Psoas muscle (tissue), 8 donors: ENCODE measurements around the gene GRID1. TPM values are rescaled to one million over a fixed set of nuclear protein-coding genes. Genes with fewer than 3 reads are reported as not detected.

ENCODE experiments used
- ATAC-seq, 4 donors: fragments of 200-7000 bp; cut with Tn5 transposase; one replicate each; pipeline ENCODE4 v1.9.1; 2020; ENCODE audit warnings: moderate library complexity in 3 of 4, mild to moderate bottlenecking in 2 of 4
- DNase-seq, 2 donors: peaks; one replicate each; pipeline ENCODE4 v3.0.0-alpha.2; 2020
- H3K27ac ChIP-seq: fragments of 200-600 bp; one replicate; pipeline ENCODE4 v1.8.0; 2022
- H3K27me3 ChIP-seq, 3 donors: fragments of 200-600 bp in 1 of 3; one replicate each; pipeline versions ENCODE4 v1.6.1 to v1.8.0; 2013 to 2022; ENCODE audit warnings: low read length in 2 of 3, mild to moderate bottlenecking in 2 of 3, moderate library complexity in 1 of 3; ENCODE audit not compliant: insufficient read depth in 3 of 3
- H3K36me3 ChIP-seq, 2 donors: fragments of 200-600 bp in 1 of 2; one replicate each; pipeline versions ENCODE4 v1.6.1 to v1.8.0; 2013 to 2022; ENCODE audit warnings: low read depth in 1 of 2, mild to moderate bottlenecking in 1 of 2, moderate library complexity in 1 of 2; ENCODE audit not compliant: insufficient read depth in 1 of 2
- H3K4me1 ChIP-seq: fragments of 200-600 bp; one replicate; pipeline ENCODE4 v1.8.0; 2022
- H3K4me3 ChIP-seq: fragments of 200-600 bp; one replicate; pipeline ENCODE4 v1.8.0; 2022; ENCODE audit warnings: mild to moderate bottlenecking
- H3K9me3 ChIP-seq: fragments of 200-600 bp; one replicate; pipeline ENCODE4 v1.8.0; 2022
- CTCF ChIP-seq: fragments of 200-600 bp; IDR thresholded peaks from one replicate; pipeline ENCODE4 v1.8.0; 2022; ENCODE audit warnings: antibody characterized with exemption
- WGBS, 3 donors: extraction: QIAGEN DNeasy Blood & Tissue Kit; methylation state at CpG; one replicate each; pipeline versions ENCODE4 v1.1.6 to v1.1.7; 2013; 5-methylcytosine and 5-hydroxymethylcytosine counted together
- intact Hi-C, 2 donors: fragments of 100-400 bp; cut with DNase I; formaldehyde crosslinking; loops; one replicate each; pipeline versions ENCODE4 v1.11.0 to v1.14.2; 2022
- polyA plus RNA-seq, 3 donors: library from polyadenylated mRNA; stranded (reverse); fragments of 200-250 nt; gene quantifications; one replicate each; pipeline ENCODE4 v1.2.3, GENCODE V29; 2013
- total RNA-seq, 4 donors: library from RNA; stranded (reverse); fragmentation: NEBNext Ultra II Directional in 2 of 4; extraction: Animal tissue kit (Norgen Biotek cat#: 25700) in 2 of 4; gene quantifications; one replicate each; pipeline versions ENCODE4 v1.2.1 to v1.2.4, GENCODE V29; 2021 to 2023
- donor health status: healthy with polysubstance abuse.
- donor health status: DM: no; HTN: no; CAD: no; lungs with moderate emphysema.
- donor health status: Bipolar disorder and iron deficiency.
- donor health status: healthy.
- donor health status: DM: yes; HTN: yes; CAD: no.
- donor health status: DM: no; HTN: no; CAD: no.
- donor health status: DM: no; HTN: no; CAD: no.
- donor health status: DM: yes; HTN: yes; CAD: no.

The GRID1 gene
- total and polyA plus RNA-seq, 7 donors, result 0.17 to 0.56 (median 0.24) TPM

DNA sequence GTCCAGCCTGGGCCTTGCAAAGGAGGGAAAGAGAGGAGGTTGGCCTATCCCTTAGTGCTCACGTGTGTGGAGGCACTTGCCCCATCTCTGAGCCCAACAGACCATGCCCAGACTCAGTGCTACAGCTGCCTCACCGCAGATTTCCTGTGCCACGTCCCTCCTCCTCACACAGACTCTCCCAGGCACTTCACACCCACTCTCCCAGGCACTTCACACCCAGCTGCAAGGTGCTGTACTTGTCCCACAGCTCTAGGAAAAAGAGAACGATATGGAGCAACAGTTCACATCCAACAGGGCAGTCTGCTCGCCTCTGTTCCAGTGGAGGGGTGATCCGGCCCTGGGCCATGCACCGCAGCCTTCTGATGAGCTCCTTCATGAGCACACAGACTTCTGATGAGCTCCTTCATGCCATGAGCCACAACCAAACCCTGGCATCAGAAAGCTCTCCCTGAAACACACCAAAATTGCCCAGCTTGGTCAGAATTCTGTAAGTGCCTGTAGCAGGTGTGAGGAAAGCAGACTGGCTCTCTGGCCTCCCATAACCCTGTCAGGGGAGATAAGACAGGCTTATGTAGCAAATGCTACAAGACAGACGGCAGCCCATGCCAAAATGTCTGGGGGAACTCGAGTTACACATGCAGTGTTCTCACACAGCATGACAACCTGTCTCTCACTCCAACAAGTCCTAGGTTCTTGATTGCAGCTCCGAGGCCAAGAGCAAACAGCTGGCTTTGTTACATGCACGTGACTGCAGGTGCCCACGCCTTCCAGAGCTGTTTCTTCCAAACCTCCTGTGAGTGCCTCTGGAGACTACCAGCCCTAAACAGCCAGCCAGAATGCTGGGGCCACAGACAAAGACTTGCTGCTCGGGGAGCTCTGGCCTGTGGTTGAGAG is 348.5 kb downstream of the GRID1 start:
- WGBS, 3 donors, result 33 to 49% (median 36%) methylated on average over 13 of the region's 13 CpGs
- intact Hi-C loops, result no loop called here
- Histone ChIP-seq H3K4me3 (no peak overlapping the region), H3K27me3 (no peaks in the 10 kb centered on the region), H3K27ac (no peak overlapping the region), H3K36me3 (no peaks in the 10 kb centered on the region), H3K9me3 (no peaks in the 10 kb centered on the region), H3K4me1 (peaks cover 17% of the 10 kb centered on the region)
- DNase-seq, result no peak
- ATAC-seq, result peak; percentile 50 to 85 (median 59)
- no peak for TF ChIP-seq CTCF

DNA sequence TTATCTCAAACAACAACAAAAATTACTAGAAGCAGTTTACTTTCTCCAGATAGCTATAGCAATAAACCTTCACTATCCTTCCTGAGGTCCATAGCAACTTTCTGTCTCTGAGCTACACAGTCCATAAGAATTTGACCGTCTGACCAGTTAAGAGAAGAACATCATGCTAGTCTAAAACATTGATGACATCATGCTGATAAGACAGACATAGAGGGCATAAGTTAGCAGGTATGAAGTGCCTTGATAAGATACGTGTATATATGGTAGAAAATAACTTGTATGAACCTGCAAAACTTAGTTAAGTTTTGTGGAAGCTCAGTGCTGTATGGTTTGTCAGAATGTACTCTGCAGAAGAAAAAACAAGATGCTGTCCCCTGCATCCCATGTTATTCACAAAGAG is 353.0 kb downstream of the GRID1 start:
- no peak overlapping the region for H3K27ac ChIP-seq
- no peaks in the 10 kb centered on the region for H3K9me3 ChIP-seq
- H3K36me3 ChIP-seq, result no peaks in the 10 kb centered on the region
- ATAC-seq (no peak), DNase-seq (no peak)
- 81 to 89% (median 87%) methylated on average over 2 of the region's 2 CpGs for WGBS, 3 donors
- no peak for TF ChIP-seq CTCF
- H3K4me3 ChIP-seq, result no peak overlapping the region
- intact Hi-C loops, result no loop called here
- peaks cover 16% of the 10 kb centered on the region for H3K4me1 ChIP-seq
- no peaks in the 10 kb centered on the region for H3K27me3 ChIP-seq

- TF ChIP-seq CTCF, result no peak
- WGBS, 3 donors, result 67 to 75% (median 68%) methylated on average over 6 of the region's 6 CpGs
- DNase-seq (no peak), ATAC-seq (no peak)
- H3K9me3 ChIP-seq, result no peaks in the 10 kb centered on the region
- no peaks in the 10 kb centered on the region for H3K36me3 ChIP-seq
- no peak overlapping the region for H3K27ac ChIP-seq
- peaks cover 10% of the 10 kb centered on the region for H3K4me1 ChIP-seq
- H3K27me3 ChIP-seq, result no peaks in the 10 kb centered on the region
- intact Hi-C loops, result no loop called here
- no peak overlapping the region for H3K4me3 ChIP-seq
Observed at GRCh38 chr10:86007171-86007570, 359.4 kb downstream of the GRID1 start.

DNA sequence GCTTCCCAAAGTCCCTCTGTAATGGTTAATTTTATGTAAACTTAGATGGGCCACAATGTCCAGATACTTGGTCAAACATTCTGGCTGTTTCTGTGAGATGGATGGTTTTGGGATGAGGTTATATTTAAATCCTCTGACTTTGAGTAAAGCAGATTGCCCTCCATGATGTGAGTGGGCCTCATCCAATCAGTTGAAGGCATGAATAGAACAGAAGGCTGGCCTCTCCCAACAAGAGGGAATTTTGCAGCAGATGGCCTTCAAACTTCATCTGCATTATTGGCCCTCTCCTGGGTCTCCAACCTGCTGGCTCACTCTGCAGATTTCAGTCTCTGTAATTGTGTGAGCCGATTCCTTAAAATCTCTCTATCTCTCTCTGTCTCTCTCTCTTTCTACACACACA is 362.3 kb downstream of the GRID1 start:
- WGBS, 3 donors, result 41 to 47% (median 43%) methylated on average over 1 of the region's 1 CpG
- ATAC-seq (no peak), DNase-seq (no peak)
- Histone ChIP-seq H3K4me3 (no peak overlapping the region), H3K9me3 (no peaks in the 10 kb centered on the region), H3K4me1 (peaks cover 10% of the 10 kb centered on the region), H3K27ac (no peak overlapping the region), H3K27me3 (no peaks in the 10 kb centered on the region), H3K36me3 (no peaks in the 10 kb centered on the region)
- TF ChIP-seq CTCF, result no peak
- intact Hi-C loops, result no loop called here
